ENCODE data around the gene SPEN.

GRCh38 chr1:15985611-15986297 lies 138.2 kb downstream of the SPEN start:
- TF ChIP-seq POLR2A (IDR thresholded peaks at IDR 0.05) (no peak), CTCF (IDR thresholded peaks at IDR 0.05) (no peak)
